Fibroblast of skin of scalp (primary cell): ENCODE data around the gene TMTC4.
"Not testable (repeated sequence)": the region's sequence is repeated elsewhere in the genome, so short reads cannot be mapped to it uniquely, and the experiment has no call there.

Source experiments
- DNase-seq: peaks from one replicate; pipeline ENCODE4 v3.0.0-alpha.2; 2013

Gene TMTC4

DNA sequence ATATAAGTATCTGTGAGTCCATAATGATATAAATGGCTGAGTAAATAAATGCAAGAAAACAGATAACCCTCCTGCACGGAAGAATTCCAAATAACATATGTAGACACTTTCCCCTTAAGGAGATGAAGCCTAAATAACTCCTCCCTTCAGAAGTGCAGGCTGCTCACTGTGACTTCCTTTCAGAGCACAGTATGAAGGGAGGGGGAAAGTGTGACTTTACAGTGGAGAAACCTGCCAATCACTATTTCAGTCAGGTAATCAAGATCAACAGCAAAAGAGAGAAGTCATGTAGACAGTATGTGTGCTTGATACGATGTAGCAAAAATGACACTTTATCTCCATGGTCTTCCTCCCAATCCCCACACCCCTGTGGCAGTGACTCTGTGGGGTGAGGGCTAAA is 93.1 kb downstream of the TMTC4 start:
- DNase-seq: no peak

DNA sequence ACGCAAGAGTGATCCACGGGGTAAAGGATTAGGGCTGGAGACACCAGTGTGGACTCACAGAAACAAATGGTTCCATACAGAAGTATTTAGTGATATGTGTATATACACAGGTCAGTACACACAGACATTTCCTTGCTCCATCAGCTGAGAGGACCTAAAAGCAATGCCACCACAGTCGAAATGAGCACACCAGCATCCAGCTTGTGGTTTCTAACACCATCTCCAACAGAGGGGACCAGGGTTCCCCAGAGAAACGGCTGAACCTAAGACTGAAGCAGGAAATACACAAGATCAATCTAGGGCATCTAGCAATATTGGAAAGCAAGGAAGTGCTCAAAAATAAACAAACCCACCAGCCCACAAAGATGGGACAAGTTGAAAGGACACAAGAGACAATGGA is 93.6 kb downstream of the TMTC4 start:
- DNase-seq: no peak

DNA sequence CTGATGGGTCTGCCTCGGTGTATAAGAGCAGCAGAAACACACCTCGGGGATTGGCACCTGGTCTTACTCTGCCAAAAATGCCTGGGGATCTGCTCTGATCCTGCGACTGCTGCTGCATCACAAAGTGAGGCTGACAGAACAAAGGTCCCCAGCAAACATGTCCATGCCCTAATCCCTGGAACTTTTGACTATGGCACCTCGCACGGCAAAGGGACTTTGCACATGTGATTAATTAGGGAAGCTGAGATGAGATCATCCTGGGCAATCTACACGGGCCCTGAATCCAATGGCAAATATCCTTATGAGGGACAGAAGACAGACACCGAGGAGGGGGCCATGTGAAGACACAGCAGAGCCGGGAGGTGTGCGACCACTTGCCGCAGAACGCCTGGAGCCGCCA is 94.5 kb downstream of the TMTC4 start:
- DNase-seq: no peak

DNA sequence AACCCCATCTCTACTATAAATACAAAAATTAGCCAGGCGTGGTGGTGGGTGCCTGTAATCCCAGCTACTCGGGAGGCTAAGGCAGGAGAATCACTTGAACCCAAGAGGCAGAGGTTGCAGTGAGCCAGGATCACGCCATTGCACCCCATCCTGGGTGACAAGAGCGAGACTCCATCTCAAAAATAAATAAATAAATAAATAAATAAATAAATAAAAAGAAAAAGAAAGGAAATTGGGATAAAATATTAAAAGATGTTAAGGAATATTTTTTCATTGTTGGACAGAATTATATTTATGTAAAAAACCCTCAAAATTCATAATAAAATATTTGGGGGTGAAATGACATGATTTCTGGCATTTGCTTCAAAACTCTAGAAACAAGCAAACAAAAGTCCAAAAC is 97.4 kb downstream of the TMTC4 start:
- DNase-seq: not testable (repeated sequence)

DNA sequence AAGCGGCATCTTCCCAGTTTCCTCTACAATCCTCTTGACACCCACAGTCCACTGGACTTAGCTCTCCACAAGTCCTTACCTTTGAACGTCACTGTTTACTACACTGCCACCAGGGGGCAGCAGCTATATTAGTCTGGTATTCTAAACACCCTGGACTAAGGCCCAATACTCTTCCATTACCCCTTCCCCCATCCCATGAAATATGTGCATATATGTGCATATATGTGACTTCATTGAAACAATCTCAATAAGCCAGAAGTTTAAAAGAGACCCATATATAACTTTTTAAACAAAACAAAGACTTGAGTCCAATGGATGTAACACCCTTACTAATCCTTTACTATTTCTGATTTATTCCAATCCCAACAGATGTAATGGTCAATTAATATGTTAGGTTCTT is 101.5 kb downstream of the TMTC4 start:
- peak; percentile 74 for DNase-seq

DNA sequence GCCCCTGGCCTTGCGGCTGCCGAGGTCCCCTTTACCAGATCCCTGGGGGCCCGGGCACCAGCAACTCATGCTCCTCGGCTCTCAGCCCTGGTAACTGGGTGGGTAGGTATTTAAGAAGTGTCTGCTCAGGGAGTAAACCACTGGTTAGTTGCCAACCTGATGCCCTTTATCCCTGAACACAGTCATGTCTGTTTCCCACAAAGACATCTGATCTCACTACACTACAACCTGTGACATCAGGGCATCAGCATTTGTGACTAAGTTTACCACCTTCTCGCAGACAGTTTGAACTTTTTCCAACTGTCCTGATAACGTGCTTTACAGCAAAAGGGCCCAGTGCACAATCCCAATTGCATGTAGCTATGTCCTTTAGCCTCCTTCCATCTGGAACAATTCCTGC is 108.1 kb downstream of the TMTC4 start:
- DNase-seq: no peak

DNA sequence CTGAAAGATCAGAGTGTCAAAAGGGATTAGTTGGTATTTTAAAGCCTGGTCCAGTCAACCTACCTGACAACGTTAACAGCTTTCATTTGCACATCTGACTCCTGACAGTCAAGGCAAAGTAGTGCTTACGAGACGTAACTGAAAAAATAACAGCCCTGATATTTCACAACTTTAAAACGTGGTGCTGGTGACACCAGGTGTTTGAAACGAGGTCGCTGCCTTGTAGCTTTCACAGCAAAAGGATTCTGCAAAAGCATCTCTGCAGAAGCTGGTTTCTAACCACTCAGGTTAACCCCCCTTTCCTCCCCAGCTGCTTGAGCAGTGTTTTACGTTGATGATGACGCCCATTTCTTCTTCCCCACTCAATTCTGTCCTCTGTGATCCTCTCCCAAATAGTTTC is 109.3 kb downstream of the TMTC4 start:
- no peak for DNase-seq

DNA sequence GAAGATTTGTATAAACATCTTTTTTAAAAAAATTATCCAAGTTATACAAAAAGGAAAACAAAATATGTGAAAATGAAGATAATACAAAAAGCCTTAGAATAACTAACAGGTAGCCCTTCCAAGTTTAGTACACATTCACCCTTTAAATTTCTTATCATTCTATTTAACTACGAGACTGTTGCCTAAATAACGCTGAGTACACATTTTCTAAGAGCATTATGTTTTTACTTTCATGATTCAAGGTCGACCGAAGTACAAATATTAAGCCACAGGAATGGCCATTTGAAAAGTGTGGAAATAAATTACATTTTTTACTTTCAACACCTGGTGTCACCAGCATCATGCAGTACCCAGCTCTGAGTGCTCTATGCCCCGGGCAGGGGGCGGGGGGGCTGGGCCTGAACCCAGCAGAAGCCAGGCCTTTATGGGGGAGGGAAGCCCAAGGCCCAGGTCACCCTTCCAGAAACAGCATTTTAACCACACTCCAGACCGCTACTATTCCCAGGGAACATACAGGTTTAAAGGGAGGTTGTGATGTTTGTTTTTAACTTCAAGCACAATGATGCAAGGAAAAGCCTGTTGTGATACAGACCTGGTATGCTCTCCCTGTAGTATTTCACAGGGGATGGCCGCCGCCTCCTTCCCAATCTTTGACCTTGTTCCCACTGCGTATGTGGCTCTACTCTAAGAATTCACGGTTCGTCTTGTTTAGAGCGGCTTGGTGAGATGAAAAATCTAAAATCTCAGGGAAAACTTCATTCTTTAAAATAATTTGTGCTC is 110.0 kb downstream of the TMTC4 start:
- DNase-seq: no peak

DNA sequence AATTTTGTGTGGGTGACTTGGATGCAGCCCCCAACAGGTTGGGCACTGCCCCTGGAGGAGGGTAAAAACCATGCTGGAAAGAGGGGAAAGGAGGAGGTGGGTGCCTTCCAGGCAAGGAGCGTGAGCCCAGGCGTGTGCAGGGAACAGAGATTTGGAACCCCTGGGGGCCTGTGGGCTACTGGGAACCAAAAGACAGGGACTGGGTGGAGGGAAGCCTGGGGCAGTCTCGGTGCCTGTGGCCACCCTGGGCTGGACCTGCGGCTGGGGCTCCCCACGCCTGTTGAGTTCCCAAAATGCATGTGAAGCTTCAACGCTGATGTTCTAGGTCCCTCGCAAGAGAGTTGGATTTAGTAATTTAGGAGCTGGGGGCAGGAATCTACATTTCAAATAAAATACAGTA is 110.8 kb downstream of the TMTC4 start:
- no peak for DNase-seq

DNA sequence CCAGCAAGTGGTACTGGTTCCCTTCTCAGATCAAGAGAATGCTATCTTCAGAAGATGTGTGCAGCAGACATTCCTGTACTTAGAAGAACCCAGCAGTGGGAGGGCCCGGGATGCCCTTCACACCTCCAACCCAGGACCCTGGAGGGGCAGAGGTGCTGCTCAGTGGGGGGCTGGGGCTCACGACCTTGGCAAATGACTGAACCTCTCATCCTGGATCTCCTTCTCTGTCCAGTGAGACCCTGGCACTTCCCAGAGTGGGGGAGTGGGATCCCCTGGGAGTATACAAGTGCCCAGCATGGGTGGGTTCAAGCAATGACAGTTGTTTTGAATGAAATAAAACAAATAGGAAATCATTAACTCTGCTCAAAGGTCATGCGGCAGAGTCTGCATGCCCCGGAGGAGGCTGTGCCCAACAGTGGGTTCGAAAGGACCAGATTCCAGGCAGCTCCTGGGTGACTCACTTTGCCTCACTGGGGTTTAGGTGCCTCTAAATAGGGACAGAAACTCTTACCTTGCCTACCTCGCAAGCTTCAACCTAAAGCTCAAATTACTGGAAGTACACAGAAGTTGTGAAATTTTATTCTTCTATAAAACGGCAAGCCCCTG is 112.9 kb downstream of the TMTC4 start:
- DNase-seq: no peak

DNA sequence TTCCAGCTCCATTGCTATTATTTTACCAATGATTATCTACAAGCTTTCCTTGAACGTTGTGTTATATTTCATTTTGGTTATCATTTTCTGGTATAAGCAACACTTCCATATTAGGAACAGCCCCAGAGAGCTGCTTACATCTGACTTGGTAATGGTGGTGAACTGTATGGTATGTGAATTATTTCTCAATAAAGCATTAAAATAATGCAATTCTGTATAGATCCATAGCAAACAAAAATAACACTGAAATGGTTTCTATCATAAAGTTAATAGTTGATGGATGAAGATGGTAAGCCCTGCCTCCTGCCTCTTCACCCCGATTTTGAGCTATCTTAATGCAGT is 113.5 kb downstream of the TMTC4 start:
- peak; percentile 4 for DNase-seq

DNA sequence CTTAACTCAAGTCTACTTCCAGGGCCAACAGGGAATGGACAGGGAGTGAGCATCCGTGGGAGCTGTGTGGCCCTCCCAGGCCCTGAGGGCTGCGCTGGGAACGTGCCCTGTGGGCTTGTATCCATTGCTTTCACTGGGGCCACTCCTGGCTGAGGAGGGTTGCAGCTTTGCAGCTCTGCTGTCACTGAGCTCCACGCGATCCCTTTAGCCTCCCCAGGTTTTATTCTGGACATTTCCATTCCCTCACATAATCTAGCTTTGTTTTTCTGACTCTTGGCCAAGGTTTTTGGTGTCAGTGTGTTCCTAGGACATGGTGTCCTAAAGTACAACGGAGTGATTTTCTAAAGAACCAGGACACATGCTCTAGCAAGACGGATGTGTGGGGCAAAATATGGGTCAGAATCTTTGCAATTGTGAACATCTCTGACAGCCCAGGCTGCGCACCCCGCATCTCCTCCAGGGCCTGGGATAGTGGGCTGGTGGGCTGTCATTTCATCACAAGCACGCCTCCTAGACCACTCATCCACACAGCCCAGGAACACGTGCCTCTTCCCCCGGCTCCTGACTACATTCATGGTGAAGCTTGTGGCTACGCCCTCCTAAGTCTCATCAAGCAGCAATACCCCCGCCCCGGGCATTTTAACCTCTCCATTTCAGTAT is 114.0 kb downstream of the TMTC4 start:
- no peak for DNase-seq

DNA sequence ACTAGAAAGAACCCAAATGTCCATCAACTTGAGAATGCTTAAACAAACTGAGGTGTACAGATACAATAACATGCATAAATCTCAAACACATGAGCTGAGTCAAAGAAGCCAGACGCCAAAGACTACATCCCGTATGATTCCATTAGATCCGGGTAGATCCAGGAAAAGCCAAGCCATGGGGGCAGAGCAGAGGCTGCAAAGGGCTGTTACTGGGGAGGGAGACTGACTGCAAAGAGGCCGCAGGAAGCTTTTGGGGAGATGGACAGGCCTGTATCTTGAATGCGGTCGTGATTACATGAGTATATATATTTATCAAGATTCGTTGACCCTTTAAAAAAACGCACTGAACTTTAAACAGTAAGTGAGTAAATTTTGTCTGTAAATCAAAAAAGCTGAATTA is 114.7 kb downstream of the TMTC4 start:
- no peak for DNase-seq
